ENCODE results near the gene FABP7. TPM values are rescaled to one million over a fixed set of nuclear protein-coding genes. Genes with fewer than 3 reads are reported as not detected.

The FABP7 gene
- total RNA-seq, 1 experiment from 2014 or later = not detected

GRCh38 chr6:122804962-122805485 is 25.5 kb downstream of the FABP7 start (continued):
- no peak for TF ChIP-seq REST (IDR thresholded peaks at IDR 0.05; ENCODE audit: low read depth)

DNA sequence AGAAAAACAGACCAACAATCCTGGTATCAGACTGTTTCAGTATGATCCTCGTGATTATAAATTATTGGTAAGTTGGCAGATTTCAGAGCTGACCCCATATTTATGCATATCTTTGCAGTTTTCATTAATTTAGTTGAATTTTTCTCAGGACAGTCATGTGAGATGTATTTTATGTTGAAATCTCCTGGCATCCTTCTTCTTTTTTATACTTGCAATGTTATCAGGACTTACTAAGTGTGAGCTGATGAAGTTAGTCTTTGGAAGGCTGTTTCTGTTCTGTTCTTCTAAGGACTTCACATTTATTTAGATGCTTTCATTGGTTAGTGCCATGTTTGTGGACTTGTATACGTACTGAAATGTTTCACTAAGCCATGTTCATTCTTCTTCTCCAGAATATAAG is 26.8 kb downstream of the FABP7 start:
- TF ChIP-seq ZNF274 (IDR thresholded peaks at IDR 0.05; ENCODE audit: low read depth, low read length) (no peak), POLR2AphosphoS5 (IDR thresholded peaks at IDR 0.05; ENCODE audit: low read depth, low read length) (no peak)

More for the DNA sequence above, 26.8 kb downstream of the FABP7 start:
- intact Hi-C loops (cut with micrococcal nuclease) = no loop called here
- Histone ChIP-seq H3K27me3 (ENCODE audit: insufficient read depth, low read length) (no peaks in the 10 kb centered on the region), H3K4me1 (ENCODE audit: control insufficient read depth in 1 of 2, insufficient read depth in 2 of 2, low read length in 2 of 2) (no peaks in the 10 kb centered on the region), H3K27ac (ENCODE audit: low read depth, low read length) (no peak overlapping the region), H3K36me3 (ENCODE audit: control insufficient read depth in 1 of 2, insufficient read depth in 2 of 2, low read length in 2 of 2) (no peaks in the 10 kb centered on the region), H3K9ac (ENCODE audit: low read length) (no peak overlapping the region), H3K4me3 (replicated peaks in 1 of 2; ENCODE audit: low read depth in 1 of 2, low read length in 2 of 2) (no peak overlapping the region), H2AFZ (ENCODE audit: low read depth, low read length, poor library complexity, severe bottlenecking) (no peak overlapping the region), H3K4me2 (ENCODE audit: low read length) (no peak overlapping the region), H4K20me1 (ENCODE audit: insufficient read depth) (no peaks in the 10 kb centered on the region), H3K79me2 (ENCODE audit: insufficient read depth, low read length) (no peaks in the 10 kb centered on the region), H3K9me3 (ENCODE audit: control insufficient read depth in 1 of 2, insufficient read depth in 1 of 2, low read depth in 1 of 2, low read length in 2 of 2) (no peaks in the 10 kb centered on the region), H3K9me2 (ENCODE audit: insufficient read depth) (no peaks in the 10 kb centered on the region)
- ATAC-seq (no peak), DNase-seq (ENCODE audit: low read depth, low spot score) (no peak)
- ChIA-PET POLR2A (no interaction called here), RAD21 (ENCODE audit: low non-redundant PET in 1 of 2, low total read pairs in 2 of 2, uncharacterized antibody in 2 of 2, unreplicated experiment in 2 of 2) (no interaction called here), CTCF (no interaction called here)
- BruUV-seq (replicated peaks) = no TSS peak
